Endodermal cell (in vitro differentiated cells): ENCODE data around the gene C2CD4B. TPM values are rescaled to one million over a fixed set of nuclear protein-coding genes. Genes with fewer than 3 reads are reported as not detected.

Experiments
- DNase-seq: peaks from one replicate; pipeline ENCODE4 v3.0.0-alpha.2; 2017
- H3K27ac ChIP-seq: 2 replicates; pipeline ENCODE4 v1.5.1; 2013; ENCODE audit warnings: mild to moderate bottlenecking, low read depth, low read length, moderate library complexity
- H3K27me3 ChIP-seq: 2 replicates; pipeline ENCODE4 v1.6.1; 2013; ENCODE audit warnings: mild to moderate bottlenecking, low read length, moderate library complexity; ENCODE audit not compliant: insufficient read depth, control insufficient read depth, poor library complexity, severe bottlenecking
- H3K36me3 ChIP-seq: 2 replicates; pipeline ENCODE4 v1.7.0; 2013; ENCODE audit warnings: mild to moderate bottlenecking, low read length, moderate library complexity; ENCODE audit not compliant: control insufficient read depth, insufficient read depth
- H3K4me1 ChIP-seq: one replicate; pipeline ENCODE4 v1.7.0; 2013; ENCODE audit warnings: low read length; ENCODE audit not compliant: control insufficient read depth, insufficient read depth
- H3K4me3 ChIP-seq: 2 replicates; pipeline ENCODE4 v1.5.1; 2013; ENCODE audit warnings: mild to moderate bottlenecking, low read length, moderate library complexity
- H3K9ac ChIP-seq: 2 replicates; pipeline ENCODE4 v1.6.1; 2013; ENCODE audit warnings: mild to moderate bottlenecking, low read length, moderate library complexity; ENCODE audit not compliant: poor library complexity, severe bottlenecking; ENCODE audit errors: extremely low read depth
- H3K9me3 ChIP-seq: 2 replicates; pipeline ENCODE4 v1.6.1; 2013; ENCODE audit warnings: mild to moderate bottlenecking, low read length, moderate library complexity; ENCODE audit not compliant: control insufficient read depth
- H3K27ac Mint-ChIP-seq: 2 replicates; pipeline ENCODE4 v1.8.0; 2020; ENCODE audit warnings: mixed read lengths
- H3K27me3 Mint-ChIP-seq: 2 replicates; pipeline ENCODE4 v1.8.0; 2021; ENCODE audit warnings: mild to moderate bottlenecking, mixed read lengths; ENCODE audit not compliant: insufficient read depth
- H3K36me3 Mint-ChIP-seq: 2 replicates; pipeline ENCODE4 v1.8.0; 2020; ENCODE audit warnings: low read depth, mixed read lengths
- H3K4me1 Mint-ChIP-seq: 2 replicates; pipeline ENCODE4 v1.8.0; 2020; ENCODE audit warnings: mixed read lengths
- H3K4me3 Mint-ChIP-seq: 2 replicates; pipeline ENCODE4 v1.8.0; 2020; ENCODE audit warnings: mild to moderate bottlenecking, moderate library complexity, mixed read lengths
- H3K9me3 Mint-ChIP-seq: 2 replicates; pipeline ENCODE4 v1.8.0; 2020; ENCODE audit warnings: mild to moderate bottlenecking, mixed read lengths
- WGBS, 2 experiments: methylation state at CpG; one replicate each; pipeline versions ENCODE4 v1.1.5 to v1.1.7; 2013; ENCODE audit warnings: missing lambda C conversion rate in 2 of 2, mixed read lengths in 1 of 2; ENCODE audit not compliant: insufficient coverage in 1 of 2, insufficient read length in 1 of 2; 5-methylcytosine and 5-hydroxymethylcytosine counted together
- total RNA-seq, 2 donors: library from RNA; stranded (reverse); fragmentation: NEBNext Ultra II Directional in 1 of 2; extraction: Animal tissue kit (Norgen Biotek cat#: 25700) in 1 of 2; gene quantifications; 2 replicates in 1 of 2; 3 replicates in 1 of 2; pipeline ENCODE4 v1.2.1, GENCODE V29; 2021
- TF ChIP-seq, protein P1 (sequence below): fragments of 200-600 bp; sonication (generic); conservative IDR thresholded peaks from 2 replicates; pipeline ENCODE4 v1.5.0; 2021; ENCODE audit warnings: antibody characterized with exemption, mild to moderate bottlenecking

Gene C2CD4B
- total RNA-seq, 2 donors from 2014 or later = 0.22 to 0.66 TPM

DNA sequence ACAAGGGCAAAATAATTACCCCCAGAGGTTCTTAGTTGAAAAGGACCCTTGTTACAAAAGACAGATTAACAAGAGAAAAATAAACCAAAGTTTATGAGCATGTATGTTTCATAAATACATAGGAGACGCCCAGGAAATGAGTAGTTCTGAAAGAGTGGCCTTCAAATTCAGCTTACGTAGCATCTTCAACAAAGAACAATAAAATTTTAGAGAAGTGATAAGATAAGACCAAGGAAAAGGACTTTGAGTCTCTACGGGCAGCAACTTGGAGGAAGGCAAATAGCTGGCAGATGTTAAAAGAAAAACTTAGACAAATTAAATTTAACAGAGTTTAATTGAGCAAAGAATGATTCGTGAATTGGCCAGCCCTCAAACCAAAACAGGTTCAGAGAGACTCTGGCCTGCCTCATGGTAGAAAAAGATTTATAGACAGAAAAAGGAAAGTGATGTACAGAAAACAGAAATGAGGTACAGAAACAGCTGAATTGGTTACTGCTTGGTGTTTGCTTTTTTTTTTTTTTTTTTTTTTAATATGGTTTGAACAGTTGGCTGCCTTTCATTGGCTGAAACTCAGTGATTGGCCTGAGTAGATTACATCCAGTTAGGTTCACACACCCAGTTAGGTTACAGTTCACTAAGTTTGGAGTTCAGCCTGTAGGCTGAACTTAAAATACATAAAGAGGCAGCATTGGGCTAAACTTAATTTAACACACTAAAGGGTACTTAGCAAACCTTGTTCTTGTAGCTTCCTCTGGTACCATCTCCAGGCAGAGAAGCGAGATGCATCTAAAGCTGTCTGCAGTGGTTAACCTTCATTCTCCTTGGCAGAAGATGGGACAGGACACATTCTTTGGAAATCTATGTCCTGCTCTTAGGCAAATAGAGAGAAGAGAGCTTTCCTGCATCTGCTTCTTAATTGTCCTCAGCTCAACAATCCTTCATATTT is 23.2 kb downstream of the C2CD4B start:
- Mint-ChIP-seq H3K9me3 (peaks cover 2% of the 10 kb centered on the region), H3K4me3 (no peak overlapping the region), H3K4me1 (peaks cover 7% of the 10 kb centered on the region), H3K27me3 (peaks cover 2% of the 10 kb centered on the region), H3K27ac (no peak overlapping the region), H3K36me3 (no peaks in the 10 kb centered on the region)
- DNase-seq = no peak
- TF ChIP-seq, protein P1, sequence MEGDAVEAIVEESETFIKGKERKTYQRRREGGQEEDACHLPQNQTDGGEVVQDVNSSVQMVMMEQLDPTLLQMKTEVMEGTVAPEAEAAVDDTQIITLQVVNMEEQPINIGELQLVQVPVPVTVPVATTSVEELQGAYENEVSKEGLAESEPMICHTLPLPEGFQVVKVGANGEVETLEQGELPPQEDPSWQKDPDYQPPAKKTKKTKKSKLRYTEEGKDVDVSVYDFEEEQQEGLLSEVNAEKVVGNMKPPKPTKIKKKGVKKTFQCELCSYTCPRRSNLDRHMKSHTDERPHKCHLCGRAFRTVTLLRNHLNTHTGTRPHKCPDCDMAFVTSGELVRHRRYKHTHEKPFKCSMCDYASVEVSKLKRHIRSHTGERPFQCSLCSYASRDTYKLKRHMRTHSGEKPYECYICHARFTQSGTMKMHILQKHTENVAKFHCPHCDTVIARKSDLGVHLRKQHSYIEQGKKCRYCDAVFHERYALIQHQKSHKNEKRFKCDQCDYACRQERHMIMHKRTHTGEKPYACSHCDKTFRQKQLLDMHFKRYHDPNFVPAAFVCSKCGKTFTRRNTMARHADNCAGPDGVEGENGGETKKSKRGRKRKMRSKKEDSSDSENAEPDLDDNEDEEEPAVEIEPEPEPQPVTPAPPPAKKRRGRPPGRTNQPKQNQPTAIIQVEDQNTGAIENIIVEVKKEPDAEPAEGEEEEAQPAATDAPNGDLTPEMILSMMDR = no peak
- Histone ChIP-seq H3K9me3 (no peaks in the 10 kb centered on the region), H3K27me3 (no peaks in the 10 kb centered on the region), H3K4me3 (no peak overlapping the region), H3K9ac (no peak overlapping the region), H3K27ac (no peak overlapping the region), H3K4me1 (peaks cover 8% of the 10 kb centered on the region), H3K36me3 (no peaks in the 10 kb centered on the region)
- 91 to 100% methylated on average over 3 to 5 of the region's 5 CpGs for WGBS, 2 experiments

DNA sequence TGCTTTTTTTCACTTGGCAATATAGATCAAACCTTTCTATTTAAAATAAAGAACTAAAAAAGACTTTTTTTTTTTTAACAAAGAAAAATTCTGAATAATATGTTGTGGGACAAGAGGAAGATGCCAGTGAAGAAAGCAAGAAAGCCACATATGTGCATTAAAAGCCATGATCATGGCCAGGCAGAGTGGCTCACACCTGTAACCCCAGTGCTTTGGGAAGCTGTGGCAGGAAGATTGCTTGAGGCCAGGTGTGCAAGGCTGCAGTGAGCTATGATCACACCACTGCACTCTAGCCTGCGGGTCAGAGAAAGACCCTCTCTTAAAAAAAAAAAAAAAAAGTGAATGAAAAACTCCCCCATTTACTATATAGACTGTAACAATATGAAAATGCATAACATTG is 23.9 kb downstream of the C2CD4B start:
- 80% methylated on average over 1 of the region's 1 CpG; no CpG with 5 or more reads in 1 of the 2 experiments for WGBS, 2 experiments
- TF ChIP-seq, protein P1 = no peak
- no peaks in the 10 kb centered on the region for H3K36me3 Mint-ChIP-seq
- H3K27ac ChIP-seq = no peak overlapping the region
- DNase-seq = no peak
- H3K9ac ChIP-seq = no peak overlapping the region
- no peaks in the 10 kb centered on the region for H3K9me3 ChIP-seq
- H3K27ac Mint-ChIP-seq = no peak overlapping the region
- H3K9me3 Mint-ChIP-seq = peaks cover 2% of the 10 kb centered on the region
- H3K27me3 ChIP-seq = no peaks in the 10 kb centered on the region
- peaks cover 10% of the 10 kb centered on the region for H3K4me1 ChIP-seq
- H3K4me3 Mint-ChIP-seq = no peak overlapping the region
- H3K4me1 Mint-ChIP-seq = peaks cover 11% of the 10 kb centered on the region
- peaks cover under 1% of the 10 kb centered on the region for H3K27me3 Mint-ChIP-seq
- H3K36me3 ChIP-seq = no peaks in the 10 kb centered on the region
- H3K4me3 ChIP-seq = no peak overlapping the region

DNA sequence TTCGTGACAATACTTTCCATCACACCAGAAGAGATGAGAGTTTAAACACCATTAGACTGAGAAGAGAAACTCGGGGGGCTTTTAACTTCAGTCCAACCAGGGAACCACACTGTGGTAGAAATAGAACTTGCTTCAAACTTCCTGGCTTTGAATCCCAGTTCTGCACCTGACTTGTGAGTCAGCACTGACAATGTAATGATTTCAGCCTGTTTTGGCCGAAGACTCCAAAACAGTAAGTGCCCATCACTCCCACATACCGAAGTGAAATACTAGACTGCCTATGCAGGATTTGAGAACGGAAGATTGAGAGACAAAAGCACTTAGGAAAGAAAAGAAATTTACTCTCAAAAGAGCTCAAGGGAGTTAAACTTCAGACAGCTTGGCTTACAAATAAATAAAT is 27.0 kb downstream of the C2CD4B start:
- Mint-ChIP-seq H3K36me3 (no peaks in the 10 kb centered on the region), H3K27me3 (no peaks in the 10 kb centered on the region), H3K4me1 (peaks cover 14% of the 10 kb centered on the region), H3K4me3 (no peak overlapping the region), H3K27ac (no peak overlapping the region), H3K9me3 (peaks cover 2% of the 10 kb centered on the region)
- H3K27me3 ChIP-seq = no peaks in the 10 kb centered on the region
- H3K9ac ChIP-seq = no peak overlapping the region
- TF ChIP-seq, protein P1 = no peak
- WGBS, 2 experiments = 83 to 89% methylated on average over 1 to 5 of the region's 5 CpGs
- H3K4me3 ChIP-seq = no peak overlapping the region
- no peaks in the 10 kb centered on the region for H3K36me3 ChIP-seq
- no peak overlapping the region for H3K27ac ChIP-seq
- H3K4me1 ChIP-seq = peaks cover 10% of the 10 kb centered on the region
- no peak for DNase-seq
- H3K9me3 ChIP-seq = no peaks in the 10 kb centered on the region
